Esophagus muscularis mucosa (tissue), 4 donors: ENCODE measurements around the gene ALG3. TPM values are rescaled to one million over a fixed set of nuclear protein-coding genes. Genes with fewer than 3 reads are reported as not detected.
A peak's percentile ranks its signal among the peaks of the same experiment; 100 is the strongest.

ENCODE experiments used
- DNase-seq: peaks from one replicate; pipeline ENCODE4 v3.0.0-alpha.2; 2017; ENCODE audit errors: extremely low spot score
- H3K27ac ChIP-seq, 4 donors: fragments of 200-600 bp; sonication (generic); replicated peaks in 1 of 4; 1 replicate in 3 of 4; 2 replicates in 1 of 4; pipeline ENCODE4 v1.5.1; 2016 to 2019; ENCODE audit warnings: mild to moderate bottlenecking in 1 of 4
- H3K27me3 ChIP-seq, 4 donors: fragments of 200-600 bp; sonication (generic); one replicate each; pipeline versions ENCODE4 v1.5.1 to v1.6.0; 2016 to 2019
- H3K36me3 ChIP-seq, 4 donors: fragments of 200-600 bp; sonication (generic); one replicate each; pipeline ENCODE4 v1.5.1; 2016 to 2019
- H3K4me1 ChIP-seq, 4 donors: fragments of 200-600 bp; sonication (generic); one replicate each; pipeline ENCODE4 v1.5.1; 2016 to 2019
- H3K4me3 ChIP-seq, 4 donors: fragments of 200-600 bp; sonication (generic); 1 replicate in 2 of 4; 2 replicates in 2 of 4; pipeline ENCODE4 v1.5.1; 2016 to 2019; ENCODE audit warnings: mild to moderate bottlenecking in 4 of 4, moderate library complexity in 1 of 4
- H3K9me3 ChIP-seq, 4 donors: fragments of 200-600 bp; sonication (generic); 1 replicate in 3 of 4; 2 replicates in 1 of 4; pipeline ENCODE4 v1.5.1; 2016 to 2019
- CTCF ChIP-seq, 3 experiments: fragments of 200-600 bp in 2 of 3; fragments of 450-650 bp in 1 of 3; sonication (generic) in 2 of 3; IDR thresholded peaks; one replicate each; pipeline ENCODE4 v1.5.1; 2017 to 2019; ENCODE audit warnings: antibody characterized with exemption in 3 of 3, mild to moderate bottlenecking in 2 of 3, moderate library complexity in 1 of 3
- EP300 ChIP-seq: sonication (generic); formaldehyde crosslinking; IDR thresholded peaks from one replicate; pipeline ENCODE4 v1.6.1; 2017; ENCODE audit warnings: antibody characterized with exemption
- POLR2A ChIP-seq: fragments of 450-650 bp; IDR thresholded peaks from one replicate; pipeline ENCODE4 v1.6.1; 2017; ENCODE audit warnings: antibody characterized with exemption, moderate library complexity, mild to moderate bottlenecking, low read depth
- POLR2AphosphoS5 ChIP-seq, 2 donors: sonication (generic); formaldehyde crosslinking; IDR thresholded peaks; one replicate each; pipeline ENCODE4 v1.6.1; 2017; ENCODE audit warnings: antibody characterized with exemption in 2 of 2
- whole genome bisulfite sequencing: methylation state at CpG from one replicate; pipeline ENCODE4 v1.1.5; 2018; 5-methylcytosine and 5-hydroxymethylcytosine counted together
- intact Hi-C: fragments of 100-400 bp; cut with DNase I; formaldehyde crosslinking; loops from one replicate; pipeline ENCODE4 v1.15.1; 2023
- total RNA-seq, 4 donors: library from RNA; depleted of rRNA; stranded (reverse); fragments of >200 nt; gene quantifications; one replicate each; pipeline versions ENCODE4 v1.1.0 to v1.2.1, GENCODE V29; 2016

Gene ALG3
- total RNA-seq, 4 donors from 2014 or later, result 35.6 to 48.5 (median 39.8) TPM

GRCh38 chr3:184261270-184261853, 12.6 kb upstream of the ALG3 start, which contains the start of gene CAMK2N2:
Gene CAMK2N2, minus strand, starts transcription at chr3:184261553. Its CDS starts 268 bp downstream, at chr3:184261285.
- 0% methylated on average over 8 of the region's 67 CpGs for WGBS
- TF ChIP-seq CTCF (IDR thresholded peaks at IDR 0.05) (no peak), POLR2AphosphoS5 (IDR thresholded peaks at IDR 0.05) (no peak), EP300 (no peak), POLR2A (no peak)

GRCh38 chr3:184260724-184261269, 12.0 kb upstream of the ALG3 start:
- intact Hi-C loops, result no loop called here
- no peak overlapping the region for H3K27ac ChIP-seq
- 2% methylated on average over 12 of the region's 49 CpGs for WGBS
- peaks cover 11 to 86% (median 46%) of the 10 kb centered on the region in 4 donors for H3K27me3 ChIP-seq
- H3K36me3 ChIP-seq, result peaks cover 0 to 8% (median 0%) of the 10 kb centered on the region in 4 donors
- peak overlapping the region; percentile 49 to 63 (median 50) for H3K4me3 ChIP-seq
- no peaks in the 10 kb centered on the region for H3K9me3 ChIP-seq
- no peak for DNase-seq
- no peak for TF ChIP-seq EP300
- no peak for TF ChIP-seq POLR2A
- no peak for TF ChIP-seq POLR2AphosphoS5 (IDR thresholded peaks at IDR 0.05)
- no peak for TF ChIP-seq CTCF (IDR thresholded peaks at IDR 0.05)
- H3K4me1 ChIP-seq, result peaks cover 27 to 38% (median 35%) of the 10 kb centered on the region in 4 donors

More at GRCh38 chr3:184261270-184261853, 12.6 kb upstream of the ALG3 start, which contains the start of gene CAMK2N2:
- Histone ChIP-seq H3K36me3 (peaks cover 0 to 8% (median 0%) of the 10 kb centered on the region in 4 donors), H3K27ac (no peak within 1 kb of the TSS), H3K9me3 (no peaks in the 10 kb centered on the region), H3K4me3 (peak within 1 kb of the TSS; percentile 49 to 63 (median 50)), H3K4me1 (peaks cover 27 to 38% (median 35%) of the 10 kb centered on the region in 4 donors), H3K27me3 (peaks cover 11 to 91% (median 47%) of the 10 kb centered on the region in 4 donors)
- intact Hi-C loops, result no loop called here
- no peak for DNase-seq

GRCh38 chr3:184259878-184260723, 11.3 kb upstream of the ALG3 start:
- H3K4me3 ChIP-seq, result peak overlapping the region; percentile 49 to 63 (median 50)
- no peaks in the 10 kb centered on the region for H3K9me3 ChIP-seq
- intact Hi-C loops, result loop anchor here (10.0 kb wide), 1 partner anchor 365 kb away; no protein-coding TSS in a partner anchor
- 4% methylated on average over 29 of the region's 91 CpGs for WGBS
- no peak for DNase-seq
- H3K27ac ChIP-seq, result no peak overlapping the region
- H3K36me3 ChIP-seq, result peaks cover 0 to 8% (median 0%) of the 10 kb centered on the region in 4 donors
- TF ChIP-seq EP300 (no peak), POLR2AphosphoS5 (IDR thresholded peaks at IDR 0.05) (no peak), CTCF (IDR thresholded peaks at IDR 0.05) (no peak), POLR2A (no peak)
- peaks cover 11 to 79% (median 46%) of the 10 kb centered on the region in 4 donors for H3K27me3 ChIP-seq
- H3K4me1 ChIP-seq, result peaks cover 27 to 38% (median 35%) of the 10 kb centered on the region in 4 donors

- TF ChIP-seq POLR2AphosphoS5 (IDR thresholded peaks at IDR 0.05) (no peak), CTCF (IDR thresholded peaks at IDR 0.05) (no peak), EP300 (no peak), POLR2A (no peak)
- H3K36me3 ChIP-seq, result peaks cover 0 to 8% (median 0%) of the 10 kb centered on the region in 4 donors
- H3K27ac ChIP-seq, result no peak overlapping the region
- H3K27me3 ChIP-seq, result peaks cover 11 to 72% (median 43%) of the 10 kb centered on the region in 4 donors
- no peak for DNase-seq
- intact Hi-C loops, result loop anchor here (10.0 kb wide), 1 partner anchor 365 kb away; no protein-coding TSS in a partner anchor
- H3K4me3 ChIP-seq, result peak overlapping the region; percentile 22 to 63 (median 42)
- no peaks in the 10 kb centered on the region for H3K9me3 ChIP-seq
- WGBS, result 19% methylated on average over 19 of the region's 28 CpGs
- peaks cover 27 to 38% (median 35%) of the 10 kb centered on the region in 4 donors for H3K4me1 ChIP-seq
These were observed 10.7 kb upstream of the ALG3 start for GRCh38 chr3:184259396-184259877.
